HepG2 (cell line): Measurements from ENCODE around the gene UNG. TPM values are rescaled to one million over a fixed set of nuclear protein-coding genes. Genes with fewer than 3 reads are reported as not detected.
A peak's percentile ranks its signal among the peaks of the same experiment; 100 is the strongest.

Source experiments
- ARHGAP35 ChIP-seq: sonication (generic); formaldehyde crosslinking; IDR thresholded peaks from 2 replicates; pipeline ENCODE4 v1.9.0; 2022; ENCODE audit warnings: mild to moderate bottlenecking, inconsistent platforms, moderate library complexity, missing genetic modification reagents, borderline replicate concordance
- PHF20 ChIP-seq: sonication (generic); formaldehyde crosslinking; IDR thresholded peaks from 2 replicates; pipeline ENCODE4 v1.5.0; 2020; ENCODE audit warnings: mild to moderate bottlenecking, missing genetic modification reagents
- POLR2G ChIP-seq: fragments of 200-400 bp; formaldehyde crosslinking; IDR thresholded peaks from 2 replicates; pipeline ENCODE4 v1.6.1; 2018; ENCODE audit warnings: mild to moderate bottlenecking, low read depth, low read length, moderate library complexity
- RBFOX2 ChIP-seq: fragments of 200-400 bp; formaldehyde crosslinking; IDR thresholded peaks from 2 replicates; pipeline ENCODE4 v1.6.1; 2017; ENCODE audit warnings: low read depth, mild to moderate bottlenecking, low read length
- SMAD3 ChIP-seq: sonication (generic); formaldehyde crosslinking; IDR thresholded peaks from 2 replicates; pipeline ENCODE4 v1.4.0; 2020; ENCODE audit warnings: missing genetic modification reagents
- SNRNP70 ChIP-seq: fragments of 200-400 bp; formaldehyde crosslinking; IDR thresholded peaks from 2 replicates; pipeline ENCODE4 v1.6.1; 2017; ENCODE audit warnings: mild to moderate bottlenecking, low read depth, low read length, moderate library complexity
- TAF1 ChIP-seq: sonication (generic); formaldehyde crosslinking; IDR thresholded peaks from 2 replicates; pipeline ENCODE4 v1.4.0; 2020; ENCODE audit warnings: missing genetic modification reagents
- TEAD2 ChIP-seq: sonication (generic); formaldehyde crosslinking; IDR thresholded peaks from 2 replicates; pipeline ENCODE4 v1.9.0; 2021; ENCODE audit warnings: missing genetic modification reagents
- ZBTB40 ChIP-seq, 2 experiments: fragments of 450-650 bp in 1 of 2; sonication (generic) in 1 of 2; formaldehyde crosslinking in 1 of 2; IDR thresholded peaks; 2 replicates each; pipeline versions ENCODE4 v1.6.1 to v1.8.0; 2016 to 2022; ENCODE audit warnings: antibody characterized with exemption in 1 of 2, mild to moderate bottlenecking in 1 of 2, missing genetic modification reagents in 1 of 2
- ZNF124 ChIP-seq: sonication (generic); formaldehyde crosslinking; IDR thresholded peaks from 2 replicates; pipeline ENCODE4 v1.4.0; 2020; ENCODE audit warnings: missing genetic modification reagents
- ZNF24 ChIP-seq: fragments of 450-650 bp; IDR thresholded peaks from 2 replicates; pipeline ENCODE4 v1.6.1; 2017; ENCODE audit warnings: antibody characterized with exemption, mild to moderate bottlenecking
- ZNF296 ChIP-seq: sonication (generic); formaldehyde crosslinking; conservative IDR thresholded peaks from 2 replicates; pipeline ENCODE4 v1.5.0; 2020; ENCODE audit warnings: mild to moderate bottlenecking, missing genetic modification reagents
- ZNF333 ChIP-seq: sonication (generic); formaldehyde crosslinking; IDR thresholded peaks from 2 replicates; pipeline ENCODE4 v1.4.0; 2020; ENCODE audit warnings: mild to moderate bottlenecking, missing genetic modification reagents, borderline replicate concordance
- ZNF354B ChIP-seq: sonication (generic); formaldehyde crosslinking; IDR thresholded peaks from 2 replicates; pipeline ENCODE4 v1.8.0; 2022; ENCODE audit warnings: mild to moderate bottlenecking, missing genetic modification reagents
- ZNF367 ChIP-seq: sonication (generic); formaldehyde crosslinking; IDR thresholded peaks from 2 replicates; pipeline ENCODE4 v1.4.0; 2020; ENCODE audit warnings: missing genetic modification reagents, borderline replicate concordance
- ZNF430 ChIP-seq: sonication (generic); formaldehyde crosslinking; IDR thresholded peaks from 2 replicates; pipeline ENCODE4 v1.9.0; 2021; ENCODE audit warnings: mild to moderate bottlenecking, missing genetic modification reagents
- ZNF598 ChIP-seq: sonication (generic); formaldehyde crosslinking; IDR thresholded peaks from 2 replicates; pipeline ENCODE4 v1.5.1; 2020; ENCODE audit warnings: mild to moderate bottlenecking, missing genetic modification reagents, borderline replicate concordance
- polyA plus RNA-seq, 8 experiments: library from polyadenylated mRNA; depleted of rRNA in 3 of 8; stranded (reverse) in 7 of 8; unstranded in 1 of 8; fragments of >200 nt; fragmentation: Illumina TruSeq in 4 of 8; extraction: Trizol in 4 of 8; gene quantifications; 2 replicates each; pipeline versions ENCODE4 v1.2.1 to v1.2.3, GENCODE V29; 2011 to 2016; ENCODE audit warnings: low read depth in 4 of 8, missing spikeins in 1 of 8, mixed read lengths in 1 of 8; ENCODE audit not compliant: insufficient read depth in 1 of 8
- total RNA-seq, 5 experiments: library from RNA; depleted of rRNA; stranded (reverse); fragments of >200 nt; fragmentation: Illumina TruSeq; extraction: Trizol; gene quantifications; 2 replicates each; pipeline ENCODE4 v1.2.3, GENCODE V29; 2016; ENCODE audit warnings: low read depth in 1 of 5
- TF ChIP-seq, protein P1 (sequence below): IDR thresholded peaks from 2 replicates; pipeline ENCODE4 v1.6.1; 2012; ENCODE audit warnings: low read length, improper control_type of control experiment
- TF ChIP-seq, protein P2 (sequence below): sonication (generic); formaldehyde crosslinking; IDR thresholded peaks from 2 replicates; pipeline ENCODE4 v1.4.0; 2020; ENCODE audit warnings: missing genetic modification reagents

UNG gene
- total and polyA plus RNA-seq, 2 of the 13 experiments (the other 11 are each of a cell fraction or from before 2014, with no cell fraction given), result 23.3 to 114 TPM

DNA sequence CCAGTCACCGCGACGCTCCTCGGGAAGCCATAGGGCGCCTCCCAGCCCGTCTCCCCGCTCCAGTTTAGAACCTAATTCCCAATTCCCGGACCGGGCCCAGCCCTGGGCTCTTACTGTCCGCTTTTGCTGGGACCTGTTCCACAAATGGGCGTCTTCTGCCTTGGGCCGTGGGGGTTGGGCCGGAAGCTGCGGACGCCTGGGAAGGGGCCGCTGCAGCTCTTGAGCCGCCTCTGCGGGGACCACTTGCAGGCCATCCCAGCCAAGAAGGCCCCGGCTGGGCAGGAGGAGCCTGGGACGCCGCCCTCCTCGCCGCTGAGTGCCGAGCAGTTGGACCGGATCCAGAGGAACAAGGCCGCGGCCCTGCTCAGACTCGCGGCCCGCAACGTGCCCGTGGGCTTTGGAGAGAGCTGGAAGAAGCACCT is 797 bp downstream of the UNG start (continued):
- TF ChIP-seq ZBTB40 (IDR thresholded peaks at IDR 0.05) (no peak), ZBTB40 (CRISPR knock-in tag; IDR thresholded peaks at IDR 0.05) (0 out of 2 replicates have a peak, but pooled peaks have one; percentile 23), ZNF430 (CRISPR knock-in tag) (peak; percentile 67; the same call in 1 of the 2 replicates), POLR2G (no peak; the same call in 1 of the 2 replicates), ZNF124 (CRISPR knock-in tag) (peak; percentile 42; the same call in 1 of the 2 replicates), TEAD2 (CRISPR knock-in tag) (no peak), ZNF598 (no peak), RBFOX2 (peak; percentile 61; the same call in 1 of the 2 replicates), ARHGAP35 (no peak), ZNF296 (CRISPR knock-in tag) (0 out of 2 replicates have a peak, but pooled peaks have one; percentile 34), TAF1 (CRISPR knock-in tag) (no peak), ZNF367 (CRISPR knock-in tag) (no peak), SNRNP70 (no peak), SMAD3 (CRISPR knock-in tag) (no peak), ZNF333 (CRISPR knock-in tag) (no peak), ZNF354B (CRISPR knock-in tag) (no peak), PHF20 (CRISPR knock-in tag) (peak; percentile 69), ZNF24 (no peak)
- TF ChIP-seq, protein P1, sequence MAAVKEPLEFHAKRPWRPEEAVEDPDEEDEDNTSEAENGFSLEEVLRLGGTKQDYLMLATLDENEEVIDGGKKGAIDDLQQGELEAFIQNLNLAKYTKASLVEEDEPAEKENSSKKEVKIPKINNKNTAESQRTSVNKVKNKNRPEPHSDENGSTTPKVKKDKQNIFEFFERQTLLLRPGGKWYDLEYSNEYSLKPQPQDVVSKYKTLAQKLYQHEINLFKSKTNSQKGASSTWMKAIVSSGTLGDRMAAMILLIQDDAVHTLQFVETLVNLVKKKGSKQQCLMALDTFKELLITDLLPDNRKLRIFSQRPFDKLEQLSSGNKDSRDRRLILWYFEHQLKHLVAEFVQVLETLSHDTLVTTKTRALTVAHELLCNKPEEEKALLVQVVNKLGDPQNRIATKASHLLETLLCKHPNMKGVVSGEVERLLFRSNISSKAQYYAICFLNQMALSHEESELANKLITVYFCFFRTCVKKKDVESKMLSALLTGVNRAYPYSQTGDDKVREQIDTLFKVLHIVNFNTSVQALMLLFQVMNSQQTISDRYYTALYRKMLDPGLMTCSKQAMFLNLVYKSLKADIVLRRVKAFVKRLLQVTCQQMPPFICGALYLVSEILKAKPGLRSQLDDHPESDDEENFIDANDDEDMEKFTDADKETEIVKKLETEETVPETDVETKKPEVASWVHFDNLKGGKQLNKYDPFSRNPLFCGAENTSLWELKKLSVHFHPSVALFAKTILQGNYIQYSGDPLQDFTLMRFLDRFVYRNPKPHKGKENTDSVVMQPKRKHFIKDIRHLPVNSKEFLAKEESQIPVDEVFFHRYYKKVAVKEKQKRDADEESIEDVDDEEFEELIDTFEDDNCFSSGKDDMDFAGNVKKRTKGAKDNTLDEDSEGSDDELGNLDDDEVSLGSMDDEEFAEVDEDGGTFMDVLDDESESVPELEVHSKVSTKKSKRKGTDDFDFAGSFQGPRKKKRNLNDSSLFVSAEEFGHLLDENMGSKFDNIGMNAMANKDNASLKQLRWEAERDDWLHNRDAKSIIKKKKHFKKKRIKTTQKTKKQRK, result no peak
- TF ChIP-seq, protein P2, sequence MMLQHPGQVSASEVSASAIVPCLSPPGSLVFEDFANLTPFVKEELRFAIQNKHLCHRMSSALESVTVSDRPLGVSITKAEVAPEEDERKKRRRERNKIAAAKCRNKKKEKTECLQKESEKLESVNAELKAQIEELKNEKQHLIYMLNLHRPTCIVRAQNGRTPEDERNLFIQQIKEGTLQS, result no peak
